Ishikawa (cell line): ENCODE data around the gene SH3PXD2A.

Experiments
- CREB1 ChIP-seq: IDR thresholded peaks from 2 replicates; pipeline ENCODE4 v1.6.1; 2012; ENCODE audit warnings: low read depth
- REST ChIP-seq: IDR thresholded peaks from 2 replicates; pipeline ENCODE4 v1.6.1; 2012; ENCODE audit warnings: low read depth, mild to moderate bottlenecking
- YY1 ChIP-seq: IDR thresholded peaks from 2 replicates; pipeline ENCODE4 v1.6.1; 2012; ENCODE audit warnings: low read depth

GRCh38 chr10:103758294-103758681, 97.1 kb downstream of the SH3PXD2A start:
- TF ChIP-seq YY1 (no peak), REST (no peak), CREB1 (no peak)
